Right lobe of liver (tissue), 4 donors: ENCODE data around the gene LNX1.

ENCODE experiments used
- POLR2A ChIP-seq: fragments of 450-650 bp; IDR thresholded peaks from one replicate; pipeline ENCODE4 v1.6.1; 2017; ENCODE audit warnings: antibody characterized with exemption, mild to moderate bottlenecking
- TF ChIP-seq, protein P1 (sequence below), 4 donors: fragments of 200-600 bp in 3 of 4; fragments of 450-650 bp in 1 of 4; IDR thresholded peaks; one replicate each; pipeline versions ENCODE4 v1.5.1 to v1.8.0; 2016 to 2022; ENCODE audit warnings: antibody characterized with exemption in 4 of 4, mild to moderate bottlenecking in 2 of 4
- donor health status: DM: no; HTN: no; CAD: no.
- donor health status: DM: no; HTN: no; CAD: no.
- donor health status: DM: no; HTN: yes; CAD: no.

DNA sequence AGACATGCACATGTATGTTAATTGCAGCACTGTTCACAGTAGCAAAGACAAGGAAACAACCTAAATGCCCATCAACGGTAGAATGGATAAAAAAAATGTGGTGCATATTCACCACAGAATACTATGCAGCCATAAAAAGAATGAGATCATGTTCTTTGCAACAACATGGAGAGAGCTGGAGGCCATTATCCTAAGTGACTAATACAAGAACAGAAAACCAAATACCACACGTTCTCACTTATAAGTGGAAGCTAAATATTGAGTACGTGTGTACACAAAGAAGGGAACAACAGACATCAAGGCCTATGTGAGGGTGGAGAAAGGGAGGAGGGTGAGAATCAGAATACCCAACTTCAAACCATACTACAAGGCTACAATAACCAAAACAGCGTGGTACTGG lies 17.4 kb upstream of the LNX1 start:
- TF ChIP-seq, protein P1, sequence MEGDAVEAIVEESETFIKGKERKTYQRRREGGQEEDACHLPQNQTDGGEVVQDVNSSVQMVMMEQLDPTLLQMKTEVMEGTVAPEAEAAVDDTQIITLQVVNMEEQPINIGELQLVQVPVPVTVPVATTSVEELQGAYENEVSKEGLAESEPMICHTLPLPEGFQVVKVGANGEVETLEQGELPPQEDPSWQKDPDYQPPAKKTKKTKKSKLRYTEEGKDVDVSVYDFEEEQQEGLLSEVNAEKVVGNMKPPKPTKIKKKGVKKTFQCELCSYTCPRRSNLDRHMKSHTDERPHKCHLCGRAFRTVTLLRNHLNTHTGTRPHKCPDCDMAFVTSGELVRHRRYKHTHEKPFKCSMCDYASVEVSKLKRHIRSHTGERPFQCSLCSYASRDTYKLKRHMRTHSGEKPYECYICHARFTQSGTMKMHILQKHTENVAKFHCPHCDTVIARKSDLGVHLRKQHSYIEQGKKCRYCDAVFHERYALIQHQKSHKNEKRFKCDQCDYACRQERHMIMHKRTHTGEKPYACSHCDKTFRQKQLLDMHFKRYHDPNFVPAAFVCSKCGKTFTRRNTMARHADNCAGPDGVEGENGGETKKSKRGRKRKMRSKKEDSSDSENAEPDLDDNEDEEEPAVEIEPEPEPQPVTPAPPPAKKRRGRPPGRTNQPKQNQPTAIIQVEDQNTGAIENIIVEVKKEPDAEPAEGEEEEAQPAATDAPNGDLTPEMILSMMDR (IDR thresholded peaks at IDR 0.05), result no peak
- TF ChIP-seq POLR2A, result no peak
